Measurements from ENCODE around the gene UGT1A8.

The UGT1A8 gene

DNA sequence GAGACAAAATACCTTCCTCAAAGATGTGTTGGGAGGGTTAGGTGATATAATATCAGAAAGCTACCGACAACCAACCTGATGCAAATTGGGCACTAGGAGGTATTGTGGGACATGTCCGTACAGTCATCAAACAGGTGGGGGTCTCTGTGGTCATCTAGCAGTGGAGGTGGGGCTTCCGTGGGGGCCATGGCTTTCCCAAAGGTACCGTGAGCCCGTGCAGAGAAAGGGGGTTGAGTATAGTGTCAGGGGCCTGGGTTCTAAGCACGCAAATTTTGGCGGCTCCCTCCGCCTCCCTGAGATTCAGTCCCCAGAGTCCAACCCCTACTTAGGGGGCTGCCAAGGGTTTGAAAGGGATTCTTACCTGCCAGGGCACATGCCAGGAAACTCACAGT, 204.3 kb downstream of the UGT1A8 start:
- no peak overlapping the region for H2AFZ ChIP-seq (ENCODE audit: low read length)
- peaks cover 0 to 3% (median 0%) of the 10 kb centered on the region in 3 experiments for H3K27me3 ChIP-seq (ENCODE audit: control insufficient read depth in 3 of 3, insufficient read depth in 3 of 3, low read depth in 1 of 3, low read length in 3 of 3)
- H3K23ac ChIP-seq (ENCODE audit: low read depth, low read length, poor library complexity): no peak overlapping the region
- H3K4me2 ChIP-seq (ENCODE audit: insufficient read depth, low read length, poor library complexity, severe bottlenecking): no peak overlapping the region
- H2BK15ac ChIP-seq (ENCODE audit: low read length): no peak overlapping the region
- H3K9ac ChIP-seq (ENCODE audit: low read depth, low read length, poor library complexity): no peak overlapping the region
- no peak overlapping the region for H2BK120ac ChIP-seq (ENCODE audit: low read depth, low read length)
- DNase-seq (ENCODE audit: low spot score): no peak
- no peak overlapping the region for H3K18ac ChIP-seq (ENCODE audit: low read length)
- H3K27ac ChIP-seq (replicated peaks; ENCODE audit: low read length): no peak overlapping the region
- H3K79me1 ChIP-seq (ENCODE audit: low read depth, low read length): no peaks in the 10 kb centered on the region
- H3K4ac ChIP-seq (ENCODE audit: low read length): peak overlapping the region; percentile 77
- H2BK12ac ChIP-seq (ENCODE audit: low read length): peak overlapping the region; percentile 16
- H3K36me3 ChIP-seq (replicated peaks in 1 of 2; ENCODE audit: control insufficient read depth in 2 of 2, insufficient read depth in 2 of 2, low read length in 2 of 2): no peaks in the 10 kb centered on the region
- WGBS, 2 donors (ENCODE audit: extremely low coverage in 2 of 2, insufficient read length in 2 of 2, insufficient replicate concordance in 1 of 2): no CpG with 5 or more reads among the region's 8 CpGs
- H2BK5ac ChIP-seq (ENCODE audit: low read length): peak overlapping the region; percentile 44
- H3K9me3 ChIP-seq (replicated peaks in 1 of 2; ENCODE audit: control insufficient read depth in 2 of 2, insufficient read depth in 1 of 2, low read depth in 1 of 2, low read length in 2 of 2): no peaks in the 10 kb centered on the region
- H3K4me3 ChIP-seq (ENCODE audit: low read length in 2 of 2): no peak overlapping the region
- H2AK5ac ChIP-seq (ENCODE audit: low read depth, low read length): no peak overlapping the region
- H4K91ac ChIP-seq (ENCODE audit: low read depth, low read length, poor library complexity): no peak overlapping the region
- H3K4me1 ChIP-seq (ENCODE audit: control insufficient read depth in 2 of 2, insufficient read depth in 1 of 2, low read depth in 1 of 2, low read length in 2 of 2): peaks cover 0 to 2% of the 10 kb centered on the region in 2 donors
- H3K14ac ChIP-seq (ENCODE audit: low read length): peak overlapping the region; percentile 79
- no peak overlapping the region for H4K8ac ChIP-seq (ENCODE audit: low read depth, low read length)

DNA sequence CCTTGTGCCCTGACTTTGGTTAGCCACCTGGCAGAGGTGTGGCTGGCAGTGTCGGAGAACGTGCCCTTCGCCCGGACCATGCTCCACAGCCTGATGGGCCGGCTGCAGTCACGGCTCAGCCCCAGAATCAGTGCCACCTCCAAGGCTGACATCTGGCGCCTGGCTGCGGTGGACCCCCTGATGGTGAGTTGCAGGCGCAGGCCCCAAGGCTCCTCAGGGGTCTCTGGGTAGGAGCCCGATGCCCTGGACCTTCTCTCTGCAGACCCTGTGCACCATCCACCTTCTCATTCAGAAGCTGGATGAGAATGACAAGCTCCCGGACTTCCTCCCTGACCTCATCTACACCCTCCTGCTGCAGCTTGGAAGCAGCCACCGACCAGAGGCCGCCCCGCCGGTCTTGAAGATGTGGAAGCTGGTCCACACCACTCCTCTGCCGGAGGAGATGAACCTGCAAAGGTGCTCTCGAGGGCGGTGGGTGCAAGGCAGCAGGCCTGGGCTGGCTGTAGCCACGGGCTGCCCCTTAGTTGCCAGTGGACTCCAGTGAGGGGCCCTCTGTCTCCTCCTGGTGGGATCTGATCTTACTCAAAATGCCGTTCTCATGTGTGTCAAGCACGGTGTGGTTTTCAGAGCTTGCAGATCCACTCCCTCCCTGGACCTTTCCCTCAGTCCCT, 204.8 kb downstream of the UGT1A8 start:
- H3K4me3 ChIP-seq (ENCODE audit: low read length in 2 of 2): no peak overlapping the region
- H4K8ac ChIP-seq (ENCODE audit: low read depth, low read length): no peak overlapping the region
- peak overlapping the region; percentile 77 for H3K4ac ChIP-seq (ENCODE audit: low read length)
- H3K14ac ChIP-seq (ENCODE audit: low read length): peak overlapping the region; percentile 95
- H3K79me1 ChIP-seq (ENCODE audit: low read depth, low read length): no peaks in the 10 kb centered on the region
- no peak overlapping the region for H3K9ac ChIP-seq (ENCODE audit: low read depth, low read length, poor library complexity)
- peaks cover 0 to 3% (median 0%) of the 10 kb centered on the region in 3 experiments for H3K27me3 ChIP-seq (ENCODE audit: control insufficient read depth in 3 of 3, insufficient read depth in 3 of 3, low read depth in 1 of 3, low read length in 3 of 3)
- H2BK15ac ChIP-seq (ENCODE audit: low read length): no peak overlapping the region
- no peak overlapping the region for H2BK120ac ChIP-seq (ENCODE audit: low read depth, low read length)
- WGBS, 2 donors (ENCODE audit: extremely low coverage in 2 of 2, insufficient read length in 2 of 2, insufficient replicate concordance in 1 of 2): no CpG with 5 or more reads among the region's 21 CpGs
- H4K91ac ChIP-seq (ENCODE audit: low read depth, low read length, poor library complexity): no peak overlapping the region
- peak overlapping the region; percentile 68 for H3K18ac ChIP-seq (ENCODE audit: low read length)
- H2BK5ac ChIP-seq (ENCODE audit: low read length): peak overlapping the region; percentile 44
- no peaks in the 10 kb centered on the region for H3K9me3 ChIP-seq (replicated peaks in 1 of 2; ENCODE audit: control insufficient read depth in 2 of 2, insufficient read depth in 1 of 2, low read depth in 1 of 2, low read length in 2 of 2)
- H3K4me1 ChIP-seq (ENCODE audit: control insufficient read depth in 2 of 2, insufficient read depth in 1 of 2, low read depth in 1 of 2, low read length in 2 of 2): peaks cover 0 to 2% of the 10 kb centered on the region in 2 donors
- peak overlapping the region; percentile 94 for H2BK12ac ChIP-seq (ENCODE audit: low read length)
- peak overlapping the region; percentile 1 for H2AK5ac ChIP-seq (ENCODE audit: low read depth, low read length)
- no peak overlapping the region for H3K4me2 ChIP-seq (ENCODE audit: insufficient read depth, low read length, poor library complexity, severe bottlenecking)
- no peak overlapping the region for H3K27ac ChIP-seq (replicated peaks; ENCODE audit: low read length)
- no peak overlapping the region for H3K23ac ChIP-seq (ENCODE audit: low read depth, low read length, poor library complexity)
- no peak for DNase-seq (ENCODE audit: low spot score)
- H3K36me3 ChIP-seq (replicated peaks in 1 of 2; ENCODE audit: control insufficient read depth in 2 of 2, insufficient read depth in 2 of 2, low read length in 2 of 2): no peaks in the 10 kb centered on the region
- no peak overlapping the region for H2AFZ ChIP-seq (ENCODE audit: low read length)

Measured in neuronal stem cell (in vitro differentiated cells).